PC-9 (cell line): ENCODE measurements around the gene OR51D1. TPM values are rescaled to one million over a fixed set of nuclear protein-coding genes. Genes with fewer than 3 reads are reported as not detected.

Experiments
- BruUV-seq: library from RNA; stranded (reverse); fragments of 400-500 nt; replicated peaks from 2 replicates; lab custom pipeline; 2021; lab: Mats Ljungman, UMichigan
- CTCF ChIA-PET: fragments of 300-600 bp; sonication (Branson Sonifier 250); formaldehyde crosslinking; loops from one replicate; lab custom pipeline; 2022; ENCODE audit warnings: antibody characterized with exemption; lab: Charles Lee
- POLR2A ChIA-PET: fragments of 300-600 bp; sonication (Branson Sonifier 250); formaldehyde crosslinking; loops from one replicate; lab custom pipeline; 2022; ENCODE audit warnings: antibody characterized with exemption; ENCODE audit not compliant: unreplicated experiment; lab: Charles Lee
- DNase-seq, 2 experiments: peaks; one replicate each; pipeline versions ENCODE4 v3.0.0 to v3.0.0-alpha.2; 2015 to 2022; ENCODE audit warnings: mixed read lengths in 1 of 2
- H2AFZ ChIP-seq: fragments of 200-600 bp; sonication (generic); 2 replicates; pipeline ENCODE4 v1.8.1; 2017; ENCODE audit warnings: antibody characterized with exemption
- H3F3A ChIP-seq: fragments of 200-600 bp; sonication (generic); 2 replicates; pipeline ENCODE4 v1.8.1; 2017; ENCODE audit warnings: antibody characterized with exemption, mild to moderate bottlenecking, low read depth; ENCODE audit not compliant: insufficient read depth
- H3K27ac ChIP-seq: fragments of 200-600 bp; sonication (generic); 2 replicates; pipeline ENCODE4 v1.6.1; 2016; ENCODE audit warnings: mixed run types
- H3K27me3 ChIP-seq: fragments of 200-600 bp; sonication (generic); 2 replicates; pipeline ENCODE4 v1.6.1; 2016; ENCODE audit warnings: low read depth, mixed run types; ENCODE audit not compliant: insufficient read depth
- H3K36me3 ChIP-seq: fragments of 200-600 bp; sonication (generic); 2 replicates; pipeline ENCODE4 v1.6.1; 2016; ENCODE audit warnings: low read depth, mixed run types
- H3K4me1 ChIP-seq: fragments of 200-600 bp; sonication (generic); replicated peaks from 2 replicates; pipeline ENCODE4 v1.6.1; 2016; ENCODE audit warnings: mixed run types; ENCODE audit not compliant: insufficient read depth
- H3K4me2 ChIP-seq: fragments of 200-600 bp; sonication (generic); 2 replicates; pipeline ENCODE4 v1.6.1; 2017; ENCODE audit warnings: mixed run types
- H3K4me3 ChIP-seq: fragments of 200-600 bp; sonication (generic); 2 replicates; pipeline ENCODE4 v1.6.1; 2016; ENCODE audit warnings: mixed run types
- H3K79me2 ChIP-seq: fragments of 200-600 bp; sonication (generic); 2 replicates; pipeline ENCODE4 v1.6.1; 2017; ENCODE audit warnings: low read depth, mixed run types
- H3K9me2 ChIP-seq: fragments of 200-600 bp; sonication (generic); 2 replicates; pipeline ENCODE4 v1.8.1; 2017; ENCODE audit warnings: mild to moderate bottlenecking; ENCODE audit not compliant: insufficient read depth
- H3K9me3 ChIP-seq: fragments of 200-600 bp; sonication (generic); 2 replicates; pipeline ENCODE4 v1.8.1; 2016; ENCODE audit warnings: low read depth; ENCODE audit not compliant: insufficient read depth
- H4K20me1 ChIP-seq: fragments of 200-600 bp; sonication (generic); 2 replicates; pipeline ENCODE4 v1.8.1; 2017; ENCODE audit not compliant: insufficient read depth
- EZH2 ChIP-seq: fragments of 200-600 bp; sonication (generic); IDR thresholded peaks from 2 replicates; pipeline ENCODE4 v1.8.0; 2017; ENCODE audit warnings: antibody characterized with exemption, low read depth
- intact Hi-C: fragments of 100-400 bp; cut with micrococcal nuclease; formaldehyde crosslinking; loops from one replicate; pipeline ENCODE4 v1.10.0; 2022; ENCODE audit not compliant: unreplicated experiment
- total RNA-seq: library from RNA; stranded (reverse); gene quantifications from 2 replicates; pipeline ENCODE4 v1.2.3, GENCODE V29; 2021
- TF ChIP-seq, protein P1 (sequence below): fragments of 200-600 bp; sonication (generic); conservative IDR thresholded peaks from 2 replicates; pipeline ENCODE4 v1.6.1; 2017; ENCODE audit warnings: mixed run types, antibody characterized with exemption, mild to moderate bottlenecking, moderate library complexity

Gene OR51D1
- total RNA-seq, 1 experiment from 2014 or later, result not detected

DNA sequence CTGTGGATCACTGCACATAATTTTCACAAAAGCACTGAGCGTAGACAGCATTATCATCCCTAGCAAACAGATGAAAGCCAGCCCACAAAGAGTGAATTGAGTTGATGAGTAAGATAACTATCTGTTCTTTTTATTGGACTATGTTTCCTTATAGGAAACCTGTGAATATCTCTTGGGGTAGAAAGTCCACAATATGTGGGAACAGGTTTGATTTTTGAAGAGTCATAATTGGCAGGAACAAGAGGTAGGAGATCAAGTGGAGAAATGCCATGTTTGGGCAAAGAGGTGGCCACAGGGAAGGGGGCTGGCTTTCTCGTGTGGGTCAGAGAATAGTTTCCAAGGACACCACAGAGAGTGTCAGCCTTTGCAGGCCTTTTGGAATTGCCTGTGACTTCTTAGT is 36.5 kb downstream of the OR51D1 start:
- BruUV-seq, result no TSS peak
- no peak overlapping the region for H3K4me3 ChIP-seq
- no peaks in the 10 kb centered on the region for H3K4me1 ChIP-seq
- no peaks in the 10 kb centered on the region for H3K79me2 ChIP-seq
- POLR2A ChIA-PET, result no interaction called here
- no peaks in the 10 kb centered on the region for H3K9me2 ChIP-seq
- CTCF ChIA-PET, result no interaction called here
- DNase-seq, result no peak
- H3K27me3 ChIP-seq, result peaks cover 9% of the 10 kb centered on the region
- no peak overlapping the region for H3K4me2 ChIP-seq
- no peaks in the 10 kb centered on the region for H3K9me3 ChIP-seq
- no peaks in the 10 kb centered on the region for H3F3A ChIP-seq
- no peaks in the 10 kb centered on the region for H4K20me1 ChIP-seq
- TF ChIP-seq EZH2, result no peak
- TF ChIP-seq, protein P1, sequence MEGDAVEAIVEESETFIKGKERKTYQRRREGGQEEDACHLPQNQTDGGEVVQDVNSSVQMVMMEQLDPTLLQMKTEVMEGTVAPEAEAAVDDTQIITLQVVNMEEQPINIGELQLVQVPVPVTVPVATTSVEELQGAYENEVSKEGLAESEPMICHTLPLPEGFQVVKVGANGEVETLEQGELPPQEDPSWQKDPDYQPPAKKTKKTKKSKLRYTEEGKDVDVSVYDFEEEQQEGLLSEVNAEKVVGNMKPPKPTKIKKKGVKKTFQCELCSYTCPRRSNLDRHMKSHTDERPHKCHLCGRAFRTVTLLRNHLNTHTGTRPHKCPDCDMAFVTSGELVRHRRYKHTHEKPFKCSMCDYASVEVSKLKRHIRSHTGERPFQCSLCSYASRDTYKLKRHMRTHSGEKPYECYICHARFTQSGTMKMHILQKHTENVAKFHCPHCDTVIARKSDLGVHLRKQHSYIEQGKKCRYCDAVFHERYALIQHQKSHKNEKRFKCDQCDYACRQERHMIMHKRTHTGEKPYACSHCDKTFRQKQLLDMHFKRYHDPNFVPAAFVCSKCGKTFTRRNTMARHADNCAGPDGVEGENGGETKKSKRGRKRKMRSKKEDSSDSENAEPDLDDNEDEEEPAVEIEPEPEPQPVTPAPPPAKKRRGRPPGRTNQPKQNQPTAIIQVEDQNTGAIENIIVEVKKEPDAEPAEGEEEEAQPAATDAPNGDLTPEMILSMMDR, result no peak
- intact Hi-C loops, result no loop called here
- H3K27ac ChIP-seq, result no peak overlapping the region
- H2AFZ ChIP-seq, result no peak overlapping the region
- H3K36me3 ChIP-seq, result no peaks in the 10 kb centered on the region

DNA sequence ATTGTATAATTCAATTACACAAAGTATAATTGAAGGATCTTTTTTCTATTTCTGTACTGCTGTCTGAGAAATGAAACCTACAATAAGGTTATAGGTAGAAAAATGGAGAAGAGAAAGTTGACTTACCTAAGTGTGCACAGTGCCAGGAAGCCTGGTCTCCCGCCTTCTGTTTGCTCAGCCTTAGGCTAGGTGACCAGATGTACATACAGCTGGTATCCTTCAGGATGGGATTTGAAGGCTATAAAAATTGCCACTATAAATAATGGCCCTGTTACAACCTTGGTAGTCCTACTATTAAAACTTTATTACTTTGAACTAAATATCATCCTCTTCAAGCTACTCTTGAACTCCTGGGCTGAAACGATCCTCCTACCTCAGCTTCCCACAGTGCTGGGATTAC is 40.7 kb downstream of the OR51D1 start:
- Histone ChIP-seq H3K36me3 (no peaks in the 10 kb centered on the region), H3F3A (no peaks in the 10 kb centered on the region), H3K4me1 (no peaks in the 10 kb centered on the region), H3K79me2 (no peaks in the 10 kb centered on the region), H3K27me3 (peaks cover 9% of the 10 kb centered on the region), H3K4me2 (no peak overlapping the region), H3K27ac (no peak overlapping the region), H4K20me1 (no peaks in the 10 kb centered on the region), H2AFZ (no peak overlapping the region), H3K9me2 (no peaks in the 10 kb centered on the region), H3K9me3 (no peaks in the 10 kb centered on the region), H3K4me3 (no peak overlapping the region)
- TF ChIP-seq EZH2, result no peak
- TF ChIP-seq, protein P1, result no peak
- ChIA-PET POLR2A (no interaction called here), CTCF (no interaction called here)
- DNase-seq, result no peak
- intact Hi-C loops, result no loop called here
- no TSS peak for BruUV-seq

DNA sequence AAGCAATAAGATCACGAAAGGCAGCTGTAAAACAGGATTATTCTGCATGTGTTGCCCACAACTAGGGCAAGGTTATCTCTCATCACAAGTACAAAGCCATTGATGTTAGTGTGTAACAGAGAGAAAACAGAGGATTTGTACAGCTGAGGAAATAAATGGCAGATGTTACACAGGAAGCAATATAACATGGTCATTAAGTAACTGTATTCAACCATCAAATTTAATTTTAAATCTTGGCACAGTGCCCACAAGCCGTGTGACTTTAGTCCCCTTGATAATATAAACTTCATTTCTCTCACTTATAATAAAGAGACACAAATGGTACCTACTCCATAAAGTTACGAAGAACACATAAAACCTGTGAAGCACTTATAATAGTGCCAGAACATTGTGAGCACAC is 43.1 kb downstream of the OR51D1 start:
- intact Hi-C loops, result no loop called here
- no peaks in the 10 kb centered on the region for H4K20me1 ChIP-seq
- no TSS peak for BruUV-seq
- H3K27ac ChIP-seq, result no peak overlapping the region
- no peaks in the 10 kb centered on the region for H3K79me2 ChIP-seq
- peaks cover 9% of the 10 kb centered on the region for H3K27me3 ChIP-seq
- H3K9me3 ChIP-seq, result no peaks in the 10 kb centered on the region
- TF ChIP-seq EZH2, result no peak
- TF ChIP-seq, protein P1, result no peak
- no peaks in the 10 kb centered on the region for H3K36me3 ChIP-seq
- no peaks in the 10 kb centered on the region for H3K4me1 ChIP-seq
- no peaks in the 10 kb centered on the region for H3F3A ChIP-seq
- no peak overlapping the region for H3K4me2 ChIP-seq
- no peak overlapping the region for H3K4me3 ChIP-seq
- POLR2A ChIA-PET, result no interaction called here
- DNase-seq, result no peak
- no peak overlapping the region for H2AFZ ChIP-seq
- H3K9me2 ChIP-seq, result no peaks in the 10 kb centered on the region
- CTCF ChIA-PET, result no interaction called here
